A549 (cell line): Measurements from ENCODE around the gene DHRS7B.

Experiments
- CEBPB ChIP-seq, 2 experiments: fragments of >200 bp in 1 of 2; sonication (Bioruptor Twin) in 1 of 2; formaldehyde crosslinking in 1 of 2; IDR thresholded peaks; 2 replicates each; pipeline ENCODE4 v1.6.1; 2012 to 2016
- HDAC2 ChIP-seq: fragments of 200-600 bp; sonication (generic); IDR thresholded peaks from 2 replicates; pipeline ENCODE4 v1.6.1; 2016
- MAFK ChIP-seq: fragments of 450-650 bp; IDR thresholded peaks from 2 replicates; pipeline ENCODE4 v1.6.1; 2014; ENCODE audit not compliant: partially characterized antibody
- PHF8 ChIP-seq: fragments of 200-600 bp; sonication (generic); IDR thresholded peaks from 2 replicates; pipeline ENCODE4 v1.6.1; 2016; ENCODE audit warnings: low read depth, mild to moderate bottlenecking, antibody characterized with exemption, moderate library complexity, borderline replicate concordance
- POLR2A ChIP-seq: IDR thresholded peaks from 2 replicates; pipeline ENCODE4 v1.6.1; 2012; ENCODE audit warnings: mild to moderate bottlenecking, low read length
- RAD21 ChIP-seq, 2 experiments: fragments of >200 bp in 1 of 2; sonication (Bioruptor Twin) in 1 of 2; formaldehyde crosslinking in 1 of 2; IDR thresholded peaks in 1 of 2; conservative IDR thresholded peaks in 1 of 2; 2 replicates in 1 of 2; 3 replicates in 1 of 2; pipeline ENCODE4 v1.6.1; 2012 to 2018; ENCODE audit warnings: inconsistent platforms in 1 of 2
- SMC3 ChIP-seq: fragments of >200 bp; sonication (Bioruptor Twin); formaldehyde crosslinking; IDR thresholded peaks from 3 replicates; pipeline ENCODE4 v1.6.1; 2018; ENCODE audit warnings: inconsistent platforms
- ZSCAN20 ChIP-seq: fragments of 250-450 bp; sonication (Bioruptor Pico); IDR thresholded peaks from 2 replicates; pipeline ENCODE4 v1.8.0; 2022; ENCODE audit warnings: mild to moderate bottlenecking, moderate library complexity
- TF ChIP-seq, protein P1 (sequence below): fragments of >200 bp; sonication (Bioruptor Twin); formaldehyde crosslinking; IDR thresholded peaks from 3 replicates; pipeline ENCODE4 v1.5.1; 2016
- TF ChIP-seq, protein P2 (sequence below): IDR thresholded peaks from 2 replicates; pipeline ENCODE4 v1.6.1; 2012
- TF ChIP-seq, protein P3 (sequence below): fragments of 200-600 bp; sonication (generic); IDR thresholded peaks from 2 replicates; pipeline ENCODE4 v1.6.1; 2016; ENCODE audit warnings: antibody characterized with exemption, mild to moderate bottlenecking, moderate library complexity

DNA sequence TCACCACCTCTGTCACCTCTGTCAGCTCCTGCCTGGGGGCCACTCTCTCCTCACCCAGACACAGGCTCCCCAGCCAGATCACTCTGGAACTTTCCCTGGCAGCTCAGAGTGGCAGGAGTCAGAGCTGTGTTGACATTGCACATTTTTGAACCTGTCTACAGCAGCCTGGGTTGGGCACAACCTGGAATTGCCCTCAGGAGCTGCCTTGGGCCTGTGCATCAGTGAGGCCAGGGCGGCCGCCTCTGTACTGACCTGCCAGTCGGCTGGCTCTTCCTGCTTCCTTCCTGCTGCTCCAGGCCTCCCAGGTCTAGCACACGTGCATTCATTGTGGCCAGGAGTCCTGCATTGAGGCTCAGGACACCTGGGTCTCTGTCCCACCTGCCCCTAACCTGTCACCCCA, 101.3 kb downstream of the DHRS7B start:
- TF ChIP-seq, protein P1, sequence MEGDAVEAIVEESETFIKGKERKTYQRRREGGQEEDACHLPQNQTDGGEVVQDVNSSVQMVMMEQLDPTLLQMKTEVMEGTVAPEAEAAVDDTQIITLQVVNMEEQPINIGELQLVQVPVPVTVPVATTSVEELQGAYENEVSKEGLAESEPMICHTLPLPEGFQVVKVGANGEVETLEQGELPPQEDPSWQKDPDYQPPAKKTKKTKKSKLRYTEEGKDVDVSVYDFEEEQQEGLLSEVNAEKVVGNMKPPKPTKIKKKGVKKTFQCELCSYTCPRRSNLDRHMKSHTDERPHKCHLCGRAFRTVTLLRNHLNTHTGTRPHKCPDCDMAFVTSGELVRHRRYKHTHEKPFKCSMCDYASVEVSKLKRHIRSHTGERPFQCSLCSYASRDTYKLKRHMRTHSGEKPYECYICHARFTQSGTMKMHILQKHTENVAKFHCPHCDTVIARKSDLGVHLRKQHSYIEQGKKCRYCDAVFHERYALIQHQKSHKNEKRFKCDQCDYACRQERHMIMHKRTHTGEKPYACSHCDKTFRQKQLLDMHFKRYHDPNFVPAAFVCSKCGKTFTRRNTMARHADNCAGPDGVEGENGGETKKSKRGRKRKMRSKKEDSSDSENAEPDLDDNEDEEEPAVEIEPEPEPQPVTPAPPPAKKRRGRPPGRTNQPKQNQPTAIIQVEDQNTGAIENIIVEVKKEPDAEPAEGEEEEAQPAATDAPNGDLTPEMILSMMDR: no peak
- TF ChIP-seq ZSCAN20 (CRISPR knock-in tag): no peak
- no peak for TF ChIP-seq MAFK
- no peak for TF ChIP-seq POLR2A
- TF ChIP-seq, protein P2, sequence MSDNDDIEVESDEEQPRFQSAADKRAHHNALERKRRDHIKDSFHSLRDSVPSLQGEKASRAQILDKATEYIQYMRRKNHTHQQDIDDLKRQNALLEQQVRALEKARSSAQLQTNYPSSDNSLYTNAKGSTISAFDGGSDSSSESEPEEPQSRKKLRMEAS: no peak
- TF ChIP-seq SMC3: no peak
- no peak for TF ChIP-seq PHF8
- no peak for TF ChIP-seq CEBPB (IDR thresholded peaks at IDR 0.05)
- TF ChIP-seq HDAC2: no peak
- TF ChIP-seq RAD21 (conservative IDR thresholded peaks at IDR 0.05 in 1 of 2, IDR thresholded peaks at IDR 0.05 in 1 of 2): no peak
- TF ChIP-seq, protein P3, sequence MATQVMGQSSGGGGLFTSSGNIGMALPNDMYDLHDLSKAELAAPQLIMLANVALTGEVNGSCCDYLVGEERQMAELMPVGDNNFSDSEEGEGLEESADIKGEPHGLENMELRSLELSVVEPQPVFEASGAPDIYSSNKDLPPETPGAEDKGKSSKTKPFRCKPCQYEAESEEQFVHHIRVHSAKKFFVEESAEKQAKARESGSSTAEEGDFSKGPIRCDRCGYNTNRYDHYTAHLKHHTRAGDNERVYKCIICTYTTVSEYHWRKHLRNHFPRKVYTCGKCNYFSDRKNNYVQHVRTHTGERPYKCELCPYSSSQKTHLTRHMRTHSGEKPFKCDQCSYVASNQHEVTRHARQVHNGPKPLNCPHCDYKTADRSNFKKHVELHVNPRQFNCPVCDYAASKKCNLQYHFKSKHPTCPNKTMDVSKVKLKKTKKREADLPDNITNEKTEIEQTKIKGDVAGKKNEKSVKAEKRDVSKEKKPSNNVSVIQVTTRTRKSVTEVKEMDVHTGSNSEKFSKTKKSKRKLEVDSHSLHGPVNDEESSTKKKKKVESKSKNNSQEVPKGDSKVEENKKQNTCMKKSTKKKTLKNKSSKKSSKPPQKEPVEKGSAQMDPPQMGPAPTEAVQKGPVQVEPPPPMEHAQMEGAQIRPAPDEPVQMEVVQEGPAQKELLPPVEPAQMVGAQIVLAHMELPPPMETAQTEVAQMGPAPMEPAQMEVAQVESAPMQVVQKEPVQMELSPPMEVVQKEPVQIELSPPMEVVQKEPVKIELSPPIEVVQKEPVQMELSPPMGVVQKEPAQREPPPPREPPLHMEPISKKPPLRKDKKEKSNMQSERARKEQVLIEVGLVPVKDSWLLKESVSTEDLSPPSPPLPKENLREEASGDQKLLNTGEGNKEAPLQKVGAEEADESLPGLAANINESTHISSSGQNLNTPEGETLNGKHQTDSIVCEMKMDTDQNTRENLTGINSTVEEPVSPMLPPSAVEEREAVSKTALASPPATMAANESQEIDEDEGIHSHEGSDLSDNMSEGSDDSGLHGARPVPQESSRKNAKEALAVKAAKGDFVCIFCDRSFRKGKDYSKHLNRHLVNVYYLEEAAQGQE: no peak
